Jurkat, Clone E6-1 (cell line): ENCODE results near the gene OXT.
"Not testable (repeated sequence)": the region's sequence is repeated elsewhere in the genome, so short reads cannot be mapped to it uniquely, and the experiment has no call there.

ENCODE experiments used
- DNase-seq: peaks from one replicate; pipeline ENCODE4 v3.0.0-alpha.2; 2011; ENCODE audit warnings: low read depth, low spot score
- H3K4me3 ChIP-seq: 2 replicates; pipeline ENCODE4 v1.5.1; 2011; ENCODE audit warnings: mild to moderate bottlenecking, low read length, control low read depth, moderate library complexity

Gene OXT

GRCh38 chr20:3046677-3047462 lies 24.6 kb upstream of the OXT start:
- no peak for DNase-seq
- peak overlapping the region; percentile 83 for H3K4me3 ChIP-seq

- H3K4me3 ChIP-seq: no peak overlapping the region
- DNase-seq: no peak
Observed at GRCh38 chr20:3047486-3048419, 23.7 kb upstream of the OXT start.

GRCh38 chr20:3051385-3052019 lies 19.9 kb upstream of the OXT start:
- H3K4me3 ChIP-seq: no peak overlapping the region
- peak; percentile 71 for DNase-seq

GRCh38 chr20:3059489-3059888 lies 11.9 kb upstream of the OXT start:
- DNase-seq: no peak
- no peak overlapping the region for H3K4me3 ChIP-seq

- not testable (repeated sequence) for DNase-seq, H3K4me3 ChIP-seq
Observed at GRCh38 chr20:3064119-3064518, 7.3 kb upstream of the OXT start.

- DNase-seq: no peak
- no peak overlapping the region for H3K4me3 ChIP-seq
Observed at GRCh38 chr20:3067139-3068014, 4.0 kb upstream of the OXT start.

- DNase-seq: no peak
- no peak overlapping the region for H3K4me3 ChIP-seq
Observed at GRCh38 chr20:3068075-3068474, 3.3 kb upstream of the OXT start.

GRCh38 chr20:3068986-3069900 lies 2.2 kb upstream of the OXT start:
- no peak overlapping the region for H3K4me3 ChIP-seq
- no peak for DNase-seq

- no peak overlapping the region for H3K4me3 ChIP-seq
- DNase-seq: no peak
Observed at GRCh38 chr20:3070725-3071124, 695 bp upstream of the OXT start.

GRCh38 chr20:3071266-3071609 lies 182 bp upstream of the OXT start:
- no peak overlapping the region for H3K4me3 ChIP-seq
- DNase-seq: no peak

- no peak for DNase-seq
- H3K4me3 ChIP-seq: no peak overlapping the region
Observed at GRCh38 chr20:3072530-3073250, 1.3 kb downstream of the OXT start.

GRCh38 chr20:3073251-3073643 lies 1.8 kb downstream of the OXT start:
- H3K4me3 ChIP-seq, DNase-seq: not testable (repeated sequence)

- H3K4me3 ChIP-seq: no peak overlapping the region
- no peak for DNase-seq
Observed at GRCh38 chr20:3074812-3075211, 3.4 kb downstream of the OXT start.

- H3K4me3 ChIP-seq: not testable (repeated sequence)
Observed at GRCh38 chr20:3075315-3075714, 3.9 kb downstream of the OXT start.

GRCh38 chr20:3077618-3078134 lies 6.3 kb downstream of the OXT start:
- DNase-seq: peak; percentile 53
- H3K4me3 ChIP-seq: no peak overlapping the region

More at GRCh38 chr20:3075315-3075714, 3.9 kb downstream of the OXT start:
- DNase-seq: not testable (repeated sequence)

GRCh38 chr20:3080939-3081388 lies 9.5 kb downstream of the OXT start:
- H3K4me3 ChIP-seq: no peak overlapping the region
- no peak for DNase-seq

- no peak for DNase-seq
- H3K4me3 ChIP-seq: no peak overlapping the region
Observed at GRCh38 chr20:3081641-3082040, 10.2 kb downstream of the OXT start.
